ENCODE results near the gene CBL.

Gene CBL

GRCh38 chr11:119340335-119341221, 134.4 kb downstream of the CBL start, which contains the start of gene C1QTNF5:
Gene C1QTNF5, minus strand, starts transcription at chr11:119340883. Its CDS starts 486 bp downstream, at chr11:119340397.
- peak within 1 kb of the TSS; percentile 49 for H3K4me3 ChIP-seq (ENCODE audit: low read depth, low read length)
- in situ Hi-C loops (cut with HindIII; ENCODE audit: low sequenced_read_pairs), result no loop called here
- no peak for TF ChIP-seq CTCF (IDR thresholded peaks at IDR 0.05; ENCODE audit: low read depth, low read length)
- peak; percentile 63 for DNase-seq (ENCODE audit: low read depth, low spot score)

- TF ChIP-seq CTCF (IDR thresholded peaks at IDR 0.05; ENCODE audit: low read depth, low read length), result no peak
- in situ Hi-C loops (cut with HindIII; ENCODE audit: low sequenced_read_pairs), result no loop called here
- no peak for DNase-seq (ENCODE audit: low read depth, low spot score)
- H3K4me3 ChIP-seq (ENCODE audit: low read depth, low read length), result no peak overlapping the region
Measured at GRCh38 chr11:119341222-119342022, 135.3 kb downstream of the CBL start.

GRCh38 chr11:119342023-119342300, 135.8 kb downstream of the CBL start:
- in situ Hi-C loops (cut with HindIII; ENCODE audit: low sequenced_read_pairs), result no loop called here
- H3K4me3 ChIP-seq (ENCODE audit: low read depth, low read length), result no peak overlapping the region
- no peak for TF ChIP-seq CTCF (IDR thresholded peaks at IDR 0.05; ENCODE audit: low read depth, low read length)
- DNase-seq (ENCODE audit: low read depth, low spot score), result no peak

GRCh38 chr11:119342362-119343130, 136.4 kb downstream of the CBL start:
- TF ChIP-seq CTCF (IDR thresholded peaks at IDR 0.05; ENCODE audit: low read depth, low read length), result no peak
- H3K4me3 ChIP-seq (ENCODE audit: low read depth, low read length), result no peak overlapping the region
- no peak for DNase-seq (ENCODE audit: low read depth, low spot score)
- in situ Hi-C loops (cut with HindIII; ENCODE audit: low sequenced_read_pairs), result no loop called here

GRCh38 chr11:119343726-119344125, 137.6 kb downstream of the CBL start:
- no peak for TF ChIP-seq CTCF (IDR thresholded peaks at IDR 0.05; ENCODE audit: low read depth, low read length)
- in situ Hi-C loops (cut with HindIII; ENCODE audit: low sequenced_read_pairs), result no loop called here
- H3K4me3 ChIP-seq (ENCODE audit: low read depth, low read length), result no peak overlapping the region
- no peak for DNase-seq (ENCODE audit: low read depth, low spot score)

GRCh38 chr11:119344291-119345010, 138.3 kb downstream of the CBL start:
- in situ Hi-C loops (cut with HindIII; ENCODE audit: low sequenced_read_pairs), result no loop called here
- DNase-seq (ENCODE audit: low read depth, low spot score), result no peak
- TF ChIP-seq CTCF (IDR thresholded peaks at IDR 0.05; ENCODE audit: low read depth, low read length), result no peak

More at GRCh38 chr11:119344291-119345010, 138.3 kb downstream of the CBL start:
- no peak overlapping the region for H3K4me3 ChIP-seq (ENCODE audit: low read depth, low read length)
